NCI-H128 (cell line): ENCODE data around the gene SRL.
"Not testable (repeated sequence)": the region's sequence is repeated elsewhere in the genome, so short reads cannot be mapped to it uniquely, and the experiment has no call there.

Experiments used
- DNase-seq: peaks from one replicate; lab custom pipeline; 2025; ENCODE audit not compliant: unreplicated experiment; lab: John Stamatoyannopoulos, UW

The SRL gene

GRCh38 chr16:4169415-4169814, 72.5 kb downstream of the SRL start:
- DNase-seq: no peak

- DNase-seq: no peak
Observed at GRCh38 chr16:4166821-4167220, 75.1 kb downstream of the SRL start.

- DNase-seq: no peak
Observed at GRCh38 chr16:4160658-4161430, 81.0 kb downstream of the SRL start.

GRCh38 chr16:4159726-4160125, 82.2 kb downstream of the SRL start:
- DNase-seq: no peak

GRCh38 chr16:4158143-4159093, 83.5 kb downstream of the SRL start:
- no peak for DNase-seq

- no peak for DNase-seq
Observed at GRCh38 chr16:4157376-4157825, 84.5 kb downstream of the SRL start.

- not testable (repeated sequence) for DNase-seq
Observed at GRCh38 chr16:4156503-4156902, 85.4 kb downstream of the SRL start.

- not testable (repeated sequence) for DNase-seq
Observed at GRCh38 chr16:4153364-4153763, 88.5 kb downstream of the SRL start.

GRCh38 chr16:4152267-4152666, 89.6 kb downstream of the SRL start:
- no peak for DNase-seq

GRCh38 chr16:4147236-4147635, 94.6 kb downstream of the SRL start:
- no peak for DNase-seq

- no peak for DNase-seq
Observed at GRCh38 chr16:4142268-4142667, 99.6 kb downstream of the SRL start.

GRCh38 chr16:4141604-4142003, 100.3 kb downstream of the SRL start:
- no peak for DNase-seq

GRCh38 chr16:4140652-4141051, 101.2 kb downstream of the SRL start:
- DNase-seq: no peak

GRCh38 chr16:4139968-4140367, 101.9 kb downstream of the SRL start:
- DNase-seq: no peak
